Fibroblast of skin of left biceps (primary cell): ENCODE data around the gene IGLL1.
"Not testable (repeated sequence)": the region's sequence is repeated elsewhere in the genome, so short reads cannot be mapped to it uniquely, and the experiment has no call there.

Experiments
- DNase-seq, 2 experiments: peaks; one replicate each; pipeline ENCODE4 v3.0.0-alpha.2; 2013; ENCODE audit warnings: low read depth in 2 of 2

The IGLL1 gene

GRCh38 chr22:23579870-23580575 is at the start of gene IGLL1:
Gene IGLL1 (minus strand): TSS chr22:23580290. CDS start chr22:23580190, 100 bp downstream.
- no peak for DNase-seq

DNA sequence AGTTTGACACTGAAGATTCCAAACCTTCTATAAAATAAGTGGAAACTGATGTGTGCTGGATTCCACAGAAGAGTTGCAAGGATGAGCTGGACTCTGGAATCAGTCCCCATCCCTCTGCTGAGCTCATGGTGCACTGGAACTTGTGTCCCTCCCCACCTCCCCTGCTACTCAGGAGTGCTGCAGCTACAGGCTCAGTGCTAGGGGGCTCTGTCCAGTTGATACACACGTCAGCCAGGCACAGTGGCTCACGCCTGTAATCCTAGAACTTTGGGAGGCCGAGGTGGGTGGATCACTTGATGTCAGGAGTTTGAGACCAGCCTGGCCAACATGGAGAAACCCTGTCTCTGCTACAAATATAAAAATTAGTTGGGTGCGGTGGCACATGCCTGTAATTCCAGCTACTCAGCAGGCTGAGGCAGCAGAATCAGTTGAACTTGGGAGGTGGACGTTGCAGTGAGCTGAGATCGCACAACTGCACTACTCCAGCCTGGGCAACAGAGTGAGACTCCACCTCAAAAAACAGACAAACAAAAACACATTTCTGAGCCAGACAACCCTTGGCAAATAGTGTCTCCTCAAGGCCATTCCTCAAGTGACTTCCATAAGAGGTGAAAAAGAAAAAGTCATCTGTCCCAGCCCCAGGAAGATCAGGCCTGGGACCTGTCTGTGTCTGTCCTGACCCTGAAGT is 48.1 kb upstream of the IGLL1 start:
- DNase-seq = not testable (repeated sequence)

GRCh38 chr22:23627401-23628055 is 47.4 kb upstream of the IGLL1 start:
- not testable (repeated sequence) for DNase-seq

GRCh38 chr22:23626286-23626975 is 46.3 kb upstream of the IGLL1 start:
- no peak for DNase-seq

DNA sequence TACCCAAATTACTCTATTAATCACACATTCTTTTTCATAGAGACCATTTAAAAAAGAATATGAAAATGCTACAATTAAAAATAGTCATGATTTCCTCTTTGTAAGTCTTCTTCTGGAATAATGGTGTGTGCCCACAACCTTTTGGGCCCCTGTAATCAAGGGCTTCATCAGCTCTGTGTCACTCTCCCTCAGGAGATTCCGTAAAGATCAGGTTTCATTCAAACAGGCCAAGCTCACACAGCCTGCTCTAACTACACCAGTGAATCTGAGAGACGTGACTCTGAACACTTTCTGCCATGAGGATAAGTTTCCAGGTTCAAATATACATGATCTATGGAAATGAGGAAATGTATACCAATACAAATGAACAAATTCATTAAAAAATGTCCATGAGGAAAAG is 42.5 kb upstream of the IGLL1 start:
- DNase-seq = no peak

GRCh38 chr22:23621916-23622315 is 41.8 kb upstream of the IGLL1 start:
- DNase-seq = not testable (repeated sequence)

DNA sequence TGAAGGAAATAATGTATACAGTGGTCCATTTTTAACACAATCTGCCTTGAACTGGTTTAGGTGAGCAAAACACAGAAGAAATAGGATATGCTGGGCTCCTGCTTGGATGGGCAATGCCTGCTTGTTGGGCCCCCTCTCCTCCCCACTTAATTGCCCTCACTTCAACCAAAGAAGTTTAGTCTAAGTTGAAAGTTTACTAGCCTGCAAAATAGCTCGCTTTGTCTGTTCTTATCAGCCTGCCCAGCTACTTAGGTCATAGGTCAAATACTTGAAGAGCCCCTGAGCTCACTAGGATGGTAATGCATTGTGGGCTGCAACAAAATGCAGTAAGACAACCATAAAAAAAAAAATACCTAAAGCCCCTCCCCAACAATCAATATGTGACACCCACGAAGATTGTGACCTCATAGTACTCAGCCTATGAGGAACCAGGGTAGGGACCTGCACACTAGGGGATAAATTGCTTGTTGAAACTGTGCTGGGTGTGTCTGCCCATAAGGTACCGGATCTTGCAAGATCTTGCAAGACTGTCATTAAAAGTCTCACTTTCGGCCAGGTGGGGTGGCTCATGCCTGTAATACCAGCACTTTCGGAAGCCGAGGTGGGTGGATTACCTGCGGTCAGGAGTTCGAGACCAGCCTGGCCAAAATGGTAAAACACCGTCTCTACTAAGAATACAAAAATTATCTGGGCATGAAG is 41.1 kb upstream of the IGLL1 start:
- no peak for DNase-seq

GRCh38 chr22:23613193-23613972 is 33.3 kb upstream of the IGLL1 start:
- no peak for DNase-seq

DNA sequence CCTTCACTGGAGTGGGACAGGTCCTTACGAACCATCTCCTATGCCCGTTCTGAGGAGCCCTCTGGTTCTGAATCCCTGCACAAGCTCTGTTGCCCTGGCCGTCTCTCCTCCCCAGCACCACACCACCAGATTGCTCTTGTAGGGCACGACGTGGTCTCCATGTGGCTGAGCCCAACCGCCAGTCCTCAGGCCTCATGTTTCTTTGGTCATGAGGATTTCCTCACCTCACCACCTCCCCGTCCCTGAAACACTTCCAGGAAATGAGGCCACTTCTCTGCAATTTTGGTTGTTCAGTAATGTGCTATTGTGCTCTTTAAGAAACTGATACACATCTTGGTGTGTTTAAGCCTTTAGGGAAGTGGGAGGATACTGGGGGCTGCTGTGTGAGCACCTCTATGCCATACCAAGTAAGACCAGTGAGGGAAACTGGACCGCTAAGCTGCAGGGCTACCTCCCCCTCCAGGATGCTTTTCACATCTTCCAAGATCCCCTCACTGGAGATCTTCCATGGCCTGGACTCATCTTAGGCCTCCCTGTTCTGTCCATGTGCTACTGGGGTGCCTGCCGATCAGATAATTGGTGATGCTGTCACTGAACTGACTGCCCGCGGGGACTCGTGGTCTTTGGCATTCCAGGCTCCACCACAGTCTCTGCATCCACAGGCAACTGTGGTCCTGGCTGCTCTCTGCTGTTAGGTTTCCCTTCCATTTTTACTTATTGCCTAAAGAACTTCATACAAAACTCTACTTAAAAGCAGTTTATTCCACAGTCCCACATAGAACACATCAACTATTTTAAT is 30.1 kb upstream of the IGLL1 start:
- DNase-seq = no peak

GRCh38 chr22:23608583-23608982 is 28.5 kb upstream of the IGLL1 start:
- DNase-seq = no peak

DNA sequence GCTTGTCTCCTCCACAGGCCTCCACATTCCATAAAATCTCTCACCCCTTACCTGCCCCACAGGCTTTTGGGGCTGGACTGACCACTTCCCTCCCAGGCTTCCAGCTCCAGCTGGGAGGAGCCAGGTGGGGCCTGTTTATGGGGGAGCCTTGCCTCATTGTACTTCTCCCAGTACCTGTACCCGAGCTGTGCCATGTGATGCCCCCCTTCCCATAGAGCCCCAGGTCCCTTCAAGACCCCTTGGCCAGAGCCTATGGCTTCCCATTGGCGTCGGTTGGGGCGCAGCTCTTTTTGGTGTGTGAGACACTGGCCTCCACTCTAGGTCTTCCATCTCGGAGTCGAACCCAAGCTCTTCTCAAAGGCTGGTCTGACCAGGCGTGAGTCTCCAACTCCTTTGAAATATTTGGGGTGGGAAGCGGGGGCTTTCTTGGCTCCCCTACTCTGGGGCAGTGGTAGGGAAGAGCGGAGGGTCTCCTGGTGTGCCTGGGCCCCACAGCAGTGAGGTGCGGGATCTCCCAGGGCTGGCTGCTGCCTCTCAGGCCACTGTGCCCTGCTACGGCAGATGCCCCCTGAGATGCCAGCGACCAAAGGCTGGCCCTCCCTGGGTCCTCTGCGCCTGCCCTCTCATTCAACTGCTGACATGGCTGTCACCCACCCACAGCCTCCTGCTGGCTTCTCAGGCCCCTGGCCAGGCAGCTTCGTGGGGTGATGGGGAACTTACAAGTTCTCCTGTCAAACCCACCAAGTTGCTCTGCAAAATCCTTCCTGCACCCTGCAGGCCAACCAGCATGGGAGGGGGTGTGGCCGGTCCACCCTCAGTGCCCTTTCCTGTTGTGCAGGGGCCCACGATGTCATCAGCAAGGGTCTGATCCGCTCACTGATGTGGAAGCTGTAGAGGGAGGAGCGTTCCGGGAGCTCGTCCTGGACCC is 26.4 kb upstream of the IGLL1 start:
- no peak for DNase-seq

- DNase-seq = no peak
Measured at GRCh38 chr22:23604939-23605712, 25.0 kb upstream of the IGLL1 start.

GRCh38 chr22:23603266-23603665 is 23.2 kb upstream of the IGLL1 start:
- DNase-seq = no peak

GRCh38 chr22:23598805-23599518 is 18.9 kb upstream of the IGLL1 start:
- DNase-seq = no peak

- not testable (repeated sequence) for DNase-seq
Measured at GRCh38 chr22:23597576-23598268, 17.6 kb upstream of the IGLL1 start.

- DNase-seq = not testable (repeated sequence)
Measured at GRCh38 chr22:23595904-23596303, 15.8 kb upstream of the IGLL1 start.

- DNase-seq = no peak
Measured at GRCh38 chr22:23591846-23592245, 11.8 kb upstream of the IGLL1 start.
